GM23248 (cell line): ENCODE measurements around the gene CBFA2T2. TPM values are rescaled to one million over a fixed set of nuclear protein-coding genes. Genes with fewer than 3 reads are reported as not detected.

Experiments
- DNase-seq: peaks from one replicate; pipeline ENCODE4 v3.0.0-alpha.2; 2015
- H2AFZ ChIP-seq: fragments of 200-600 bp; sonication (generic); 2 replicates; pipeline ENCODE4 v1.6.1; 2016; ENCODE audit warnings: antibody characterized with exemption
- H3F3A ChIP-seq: fragments of 200-600 bp; sonication (generic); 2 replicates; pipeline ENCODE4 v1.6.1; 2016; ENCODE audit warnings: mild to moderate bottlenecking, antibody characterized with exemption, mixed run types; ENCODE audit not compliant: insufficient read depth
- H3K27ac ChIP-seq: fragments of 200-600 bp; sonication (generic); 2 replicates; pipeline ENCODE4 v1.5.1; 2016; ENCODE audit warnings: mild to moderate bottlenecking
- H3K27me3 ChIP-seq: fragments of 200-600 bp; sonication (generic); replicated peaks from 2 replicates; pipeline ENCODE4 v1.6.1; 2016; ENCODE audit warnings: mild to moderate bottlenecking; ENCODE audit not compliant: insufficient read depth
- H3K36me3 ChIP-seq: fragments of 200-600 bp; sonication (generic); 2 replicates; pipeline ENCODE4 v1.6.1; 2016; ENCODE audit warnings: low read depth, mild to moderate bottlenecking
- H3K4me1 ChIP-seq: fragments of 200-600 bp; sonication (generic); 2 replicates; pipeline ENCODE4 v1.6.1; 2016; ENCODE audit warnings: mild to moderate bottlenecking; ENCODE audit not compliant: insufficient read depth
- H3K4me2 ChIP-seq: fragments of 200-600 bp; sonication (generic); one replicate; pipeline ENCODE4 v1.6.1; 2016; ENCODE audit warnings: mild to moderate bottlenecking; ENCODE audit not compliant: unreplicated experiment
- H3K4me3 ChIP-seq: fragments of 200-600 bp; sonication (generic); 2 replicates; pipeline ENCODE4 v1.5.1; 2016; ENCODE audit warnings: mild to moderate bottlenecking
- H3K79me2 ChIP-seq: fragments of 200-600 bp; sonication (generic); 2 replicates; pipeline ENCODE4 v1.6.1; 2016; ENCODE audit warnings: mild to moderate bottlenecking; ENCODE audit not compliant: insufficient read depth
- H3K9ac ChIP-seq: fragments of 200-600 bp; sonication (generic); 2 replicates; pipeline ENCODE4 v1.6.1; 2016; ENCODE audit warnings: mild to moderate bottlenecking
- H3K9me2 ChIP-seq: fragments of 200-600 bp; sonication (generic); 2 replicates; pipeline ENCODE4 v1.6.1; 2016; ENCODE audit warnings: mixed run types, mild to moderate bottlenecking, moderate library complexity; ENCODE audit not compliant: insufficient read depth
- H3K9me3 ChIP-seq: fragments of 200-600 bp; sonication (generic); one replicate; pipeline ENCODE4 v1.6.1; 2017; ENCODE audit warnings: low read depth
- H4K20me1 ChIP-seq: fragments of 200-600 bp; sonication (generic); 2 replicates; pipeline ENCODE4 v1.6.0; 2016; ENCODE audit not compliant: insufficient read depth
- EZH2 ChIP-seq: fragments of 200-600 bp; sonication (generic); IDR thresholded peaks from 2 replicates; pipeline ENCODE4 v1.6.1; 2018; ENCODE audit warnings: antibody characterized with exemption, mild to moderate bottlenecking; ENCODE audit not compliant: insufficient read depth, poor library complexity, severe bottlenecking
- EZH2phosphoT487 ChIP-seq: fragments of 200-600 bp; sonication (generic); IDR thresholded peaks from 2 replicates; pipeline ENCODE4 v1.6.1; 2018; ENCODE audit warnings: antibody characterized with exemption, moderate library complexity, mild to moderate bottlenecking, low read depth; ENCODE audit not compliant: insufficient read depth
- WGBS, 2 experiments: methylation state at CpG; one replicate each; pipeline ENCODE4 v1.1.6; 2015 to 2017; ENCODE audit warnings: low lambda C conversion rate in 2 of 2, low coverage in 1 of 2; ENCODE audit errors: missing lambda C conversion rate in 2 of 2; 5-methylcytosine and 5-hydroxymethylcytosine counted together
- in situ Hi-C: fragments of 300-500 bp; cut with MboI; formaldehyde crosslinking; loops from 2 replicates; pipeline ENCODE4 v1.15.0; 2020
- polyA plus RNA-seq: library from polyadenylated mRNA; unstranded; fragments of >200 nt; fragmentation: Nextera tagmentation; extraction: Ambion mirVana; gene quantifications from 2 replicates; pipeline ENCODE4 v1.2.1, GENCODE V29; 2016
- total RNA-seq: library from RNA; depleted of rRNA; stranded (reverse); fragments of >200 nt; shearing (Covaris generic); gene quantifications from 2 replicates; pipeline ENCODE4 v1.2.3, GENCODE V29; 2014

Gene CBFA2T2
- total and polyA plus RNA-seq, 2 experiments from 2014 or later = 5.3 to 8.7 TPM

GRCh38 chr20:33600414-33600813 is 110.5 kb downstream of the CBFA2T2 start:
- in situ Hi-C loops = no loop called here
- 65 to 67% methylated on average over 4 of the region's 4 CpGs for WGBS, 2 experiments

DNA sequence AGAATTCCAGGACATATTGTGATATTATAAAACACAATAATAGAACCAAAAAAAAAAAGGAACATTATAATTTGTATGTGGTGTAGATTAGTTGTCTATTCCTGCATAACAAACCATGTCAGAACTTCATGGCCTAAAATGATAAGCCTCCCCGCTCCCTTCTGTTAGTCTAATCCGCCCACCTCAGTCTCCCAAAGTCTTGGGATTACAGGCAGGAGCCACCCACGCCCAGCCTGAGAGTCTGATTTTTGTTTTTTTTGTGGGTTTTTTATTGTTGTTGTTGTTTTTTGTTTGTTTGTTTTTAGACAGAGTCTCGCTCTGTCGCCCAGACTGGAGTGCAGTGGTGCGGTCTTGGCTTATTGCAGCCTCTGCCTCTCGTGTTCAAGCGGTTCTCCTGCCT is 111.1 kb downstream of the CBFA2T2 start:
- Histone ChIP-seq H3K27me3 (no peaks in the 10 kb centered on the region), H3K4me1 (no peaks in the 10 kb centered on the region), H3K27ac (no peak overlapping the region), H3K36me3 (no peaks in the 10 kb centered on the region; the same call in 1 of the 2 replicates), H3F3A (no peaks in the 10 kb centered on the region), H3K4me2 (no peak overlapping the region), H3K4me3 (no peak overlapping the region), H4K20me1 (no peaks in the 10 kb centered on the region), H3K79me2 (no peaks in the 10 kb centered on the region), H3K9me2 (no peaks in the 10 kb centered on the region), H3K9ac (no peak overlapping the region), H3K9me3 (no peaks in the 10 kb centered on the region), H2AFZ (no peak overlapping the region)
- no peak for DNase-seq
- TF ChIP-seq EZH2phosphoT487 (no peak), EZH2 (no peak)
- in situ Hi-C loops = no loop called here
- 90 to 92% methylated on average over 8 of the region's 8 CpGs for WGBS, 2 experiments

More at GRCh38 chr20:33600414-33600813, 110.5 kb downstream of the CBFA2T2 start:
- H3K9ac ChIP-seq = no peak overlapping the region
- H4K20me1 ChIP-seq = no peaks in the 10 kb centered on the region
- no peak for TF ChIP-seq EZH2phosphoT487
- TF ChIP-seq EZH2 = no peak
- H3K9me2 ChIP-seq = no peaks in the 10 kb centered on the region
- no peak overlapping the region for H3K27ac ChIP-seq
- H2AFZ ChIP-seq = no peak overlapping the region
- no peak for DNase-seq
- H3K4me3 ChIP-seq = no peak overlapping the region
- H3K4me2 ChIP-seq = no peak overlapping the region
- H3K4me1 ChIP-seq = no peaks in the 10 kb centered on the region
- H3K79me2 ChIP-seq = no peaks in the 10 kb centered on the region
- H3K27me3 ChIP-seq = no peaks in the 10 kb centered on the region
- no peaks in the 10 kb centered on the region; the same call in 1 of the 2 replicates for H3K36me3 ChIP-seq
- H3K9me3 ChIP-seq = no peaks in the 10 kb centered on the region
- no peaks in the 10 kb centered on the region for H3F3A ChIP-seq

DNA sequence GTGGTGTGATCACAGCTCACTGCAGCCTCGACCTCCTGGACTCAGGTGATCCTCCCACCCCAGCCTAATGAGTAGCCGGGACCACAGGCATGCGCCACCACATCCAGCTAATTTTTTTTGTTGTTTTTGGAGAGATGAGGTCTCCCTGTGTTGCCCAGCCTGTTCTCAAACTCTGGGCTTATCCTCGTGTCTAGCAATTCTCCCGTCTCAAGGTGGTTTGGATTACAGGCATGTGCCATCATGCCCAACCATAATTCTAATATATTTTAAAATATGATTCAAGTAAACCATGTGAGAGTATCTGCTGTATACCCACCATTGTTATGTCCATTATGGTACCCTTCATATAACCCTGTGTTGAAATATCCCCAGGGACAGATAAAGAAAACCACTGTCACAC is 112.0 kb downstream of the CBFA2T2 start:
- 90 to 92% methylated on average over 5 of the region's 5 CpGs for WGBS, 2 experiments
- H3K9me3 ChIP-seq = no peaks in the 10 kb centered on the region
- no peaks in the 10 kb centered on the region for H3K4me1 ChIP-seq
- no peak overlapping the region for H3K9ac ChIP-seq
- TF ChIP-seq EZH2phosphoT487 (no peak), EZH2 (no peak)
- no peak for DNase-seq
- H3K27me3 ChIP-seq = no peaks in the 10 kb centered on the region
- in situ Hi-C loops = no loop called here
- no peaks in the 10 kb centered on the region for H3K9me2 ChIP-seq
- H2AFZ ChIP-seq = no peak overlapping the region
- H3F3A ChIP-seq = no peaks in the 10 kb centered on the region
- no peak overlapping the region for H3K4me3 ChIP-seq
- no peaks in the 10 kb centered on the region; the same call in 1 of the 2 replicates for H3K36me3 ChIP-seq
- H3K4me2 ChIP-seq = no peak overlapping the region
- H3K27ac ChIP-seq = no peak overlapping the region
- H4K20me1 ChIP-seq = no peaks in the 10 kb centered on the region
- no peaks in the 10 kb centered on the region for H3K79me2 ChIP-seq

DNA sequence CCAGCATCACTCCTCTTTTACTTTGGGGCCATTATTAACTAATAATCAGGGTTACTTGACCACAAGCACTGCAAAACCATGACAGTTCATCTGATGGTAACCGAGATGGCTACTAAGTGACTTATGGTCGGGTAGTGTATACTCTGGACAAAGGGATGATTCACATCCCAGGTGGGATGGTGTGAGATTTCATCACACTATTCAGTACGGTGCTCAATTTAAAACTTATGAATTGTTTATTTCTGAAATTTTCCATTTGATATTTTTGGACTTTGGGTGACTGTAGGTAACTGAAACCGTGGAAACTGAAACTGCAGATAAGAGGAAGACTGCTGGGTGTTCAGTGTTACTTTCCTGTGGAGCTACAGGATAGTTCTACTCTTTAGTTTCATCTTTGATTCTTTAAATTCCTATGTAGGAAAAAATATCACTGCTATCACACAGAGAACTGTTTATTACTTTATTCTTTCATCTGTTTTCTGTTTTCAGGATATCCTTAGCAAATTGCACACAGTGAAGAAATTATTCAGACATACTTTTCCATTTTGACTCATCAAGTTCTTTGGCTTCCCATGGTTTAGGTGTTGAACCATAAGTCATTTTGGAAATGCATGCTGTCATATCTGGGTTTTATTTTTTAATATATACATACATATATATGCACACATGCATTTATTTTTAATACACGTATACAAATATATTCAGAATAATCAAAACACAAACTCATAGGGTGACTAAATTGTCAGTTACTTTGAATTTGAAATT is 113.1 kb downstream of the CBFA2T2 start:
- WGBS, 2 experiments = 76 to 79% methylated on average over 5 of the region's 5 CpGs
- no peak for TF ChIP-seq EZH2
- TF ChIP-seq EZH2phosphoT487 = no peak
- Histone ChIP-seq H3K4me2 (no peak overlapping the region), H4K20me1 (no peaks in the 10 kb centered on the region), H2AFZ (no peak overlapping the region), H3K27ac (no peak overlapping the region), H3F3A (no peaks in the 10 kb centered on the region), H3K4me3 (no peak overlapping the region), H3K79me2 (no peaks in the 10 kb centered on the region), H3K9ac (no peak overlapping the region), H3K9me2 (no peaks in the 10 kb centered on the region), H3K27me3 (no peaks in the 10 kb centered on the region), H3K9me3 (no peaks in the 10 kb centered on the region), H3K4me1 (no peaks in the 10 kb centered on the region), H3K36me3 (peaks cover 5% of the 10 kb centered on the region; the same call in 1 of the 2 replicates)
- DNase-seq = peak; percentile 10
- in situ Hi-C loops = no loop called here
